HEK293 (cell line): Measurements from ENCODE around the gene ABCF2.

Experiments used
- GLI4 ChIP-seq: fragments of 450-650 bp; formaldehyde crosslinking; IDR thresholded peaks from 2 replicates; pipeline ENCODE4 v1.5.1; 2016; ENCODE audit warnings: missing biosample characterization, missing genetic modification characterization
- ZNF629 ChIP-seq: fragments of 450-650 bp; formaldehyde crosslinking; IDR thresholded peaks from 2 replicates; pipeline ENCODE4 v1.5.1; 2017; ENCODE audit warnings: missing biosample characterization, missing genetic modification characterization
- TF ChIP-seq, protein P1 (sequence below): fragments of 450-650 bp; formaldehyde crosslinking; IDR thresholded peaks from 2 replicates; pipeline ENCODE4 v1.5.1; 2016; ENCODE audit warnings: missing biosample characterization, missing genetic modification characterization
- TF ChIP-seq, protein P2 (sequence below): fragments of 450-650 bp; formaldehyde crosslinking; IDR thresholded peaks from 2 replicates; pipeline ENCODE4 v1.5.1; 2016; ENCODE audit warnings: missing biosample characterization, missing genetic modification characterization
- TF ChIP-seq, protein P3 (sequence below): fragments of 450-650 bp; formaldehyde crosslinking; IDR thresholded peaks from 2 replicates; pipeline ENCODE4 v1.5.1; 2016; ENCODE audit warnings: missing biosample characterization, missing genetic modification characterization

DNA sequence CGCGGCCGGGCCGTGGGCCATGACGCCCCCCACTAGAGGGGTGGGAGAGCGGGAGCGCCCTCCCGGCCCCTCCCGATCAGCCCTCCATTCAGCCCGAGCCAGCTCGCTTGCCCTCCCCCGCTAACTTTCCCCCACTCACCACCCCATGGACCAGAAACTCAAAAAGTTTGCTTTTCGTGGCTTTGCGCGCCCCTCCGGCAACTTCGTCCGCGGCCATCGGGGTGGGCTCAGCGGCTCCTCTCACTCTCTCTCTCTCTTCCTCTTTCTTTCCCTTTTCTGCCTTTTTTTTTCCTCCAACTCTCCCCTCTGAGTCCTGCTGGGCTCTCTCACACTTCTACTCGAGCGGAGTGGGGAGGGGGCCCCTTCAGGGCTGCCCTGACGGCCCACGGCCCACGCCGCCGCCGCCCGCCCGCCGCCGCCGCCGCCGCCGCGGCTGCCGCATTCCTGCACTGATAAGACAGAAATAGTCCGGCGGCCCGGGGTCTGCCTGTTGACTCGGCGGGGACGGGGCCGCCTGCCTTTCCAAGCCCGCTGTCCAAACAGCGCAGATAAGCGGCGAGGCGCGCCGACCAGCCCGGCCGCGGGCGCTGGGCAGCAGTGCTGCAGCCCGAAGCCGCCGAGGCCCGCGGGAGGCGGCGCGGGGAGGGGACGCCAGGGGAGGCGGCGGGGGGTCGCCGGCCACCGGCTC lies 21.5 kb upstream of the ABCF2 start, which contains the start of gene SMARCD3:
- TF ChIP-seq ZNF629 (tag by site-specific recombination) (no peak), GLI4 (tag by site-specific recombination) (0 out of 2 replicates have a peak, but pooled peaks have one; percentile 42)
- TF ChIP-seq, protein P1, sequence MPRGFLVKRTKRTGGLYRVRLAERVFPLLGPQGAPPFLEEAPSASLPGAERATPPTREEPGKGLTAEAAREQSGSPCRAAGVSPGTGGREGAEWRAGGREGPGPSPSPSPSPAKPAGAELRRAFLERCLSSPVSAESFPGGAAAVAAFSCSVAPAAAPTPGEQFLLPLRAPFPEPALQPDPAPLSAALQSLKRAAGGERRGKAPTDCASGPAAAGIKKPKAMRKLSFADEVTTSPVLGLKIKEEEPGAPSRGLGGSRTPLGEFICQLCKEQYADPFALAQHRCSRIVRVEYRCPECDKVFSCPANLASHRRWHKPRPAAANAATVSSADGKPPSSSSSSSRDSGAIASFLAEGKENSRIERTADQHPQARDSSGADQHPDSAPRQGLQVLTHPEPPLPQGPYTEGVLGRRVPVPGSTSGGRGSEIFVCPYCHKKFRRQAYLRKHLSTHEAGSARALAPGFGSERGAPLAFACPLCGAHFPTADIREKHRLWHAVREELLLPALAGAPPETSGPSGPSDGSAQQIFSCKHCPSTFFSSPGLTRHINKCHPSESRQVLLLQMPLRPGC (tag by site-specific recombination), result no peak
- TF ChIP-seq, protein P2, sequence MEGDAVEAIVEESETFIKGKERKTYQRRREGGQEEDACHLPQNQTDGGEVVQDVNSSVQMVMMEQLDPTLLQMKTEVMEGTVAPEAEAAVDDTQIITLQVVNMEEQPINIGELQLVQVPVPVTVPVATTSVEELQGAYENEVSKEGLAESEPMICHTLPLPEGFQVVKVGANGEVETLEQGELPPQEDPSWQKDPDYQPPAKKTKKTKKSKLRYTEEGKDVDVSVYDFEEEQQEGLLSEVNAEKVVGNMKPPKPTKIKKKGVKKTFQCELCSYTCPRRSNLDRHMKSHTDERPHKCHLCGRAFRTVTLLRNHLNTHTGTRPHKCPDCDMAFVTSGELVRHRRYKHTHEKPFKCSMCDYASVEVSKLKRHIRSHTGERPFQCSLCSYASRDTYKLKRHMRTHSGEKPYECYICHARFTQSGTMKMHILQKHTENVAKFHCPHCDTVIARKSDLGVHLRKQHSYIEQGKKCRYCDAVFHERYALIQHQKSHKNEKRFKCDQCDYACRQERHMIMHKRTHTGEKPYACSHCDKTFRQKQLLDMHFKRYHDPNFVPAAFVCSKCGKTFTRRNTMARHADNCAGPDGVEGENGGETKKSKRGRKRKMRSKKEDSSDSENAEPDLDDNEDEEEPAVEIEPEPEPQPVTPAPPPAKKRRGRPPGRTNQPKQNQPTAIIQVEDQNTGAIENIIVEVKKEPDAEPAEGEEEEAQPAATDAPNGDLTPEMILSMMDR, result peak; percentile 26; the same call in 1 of the 2 replicates
- TF ChIP-seq, protein P3, sequence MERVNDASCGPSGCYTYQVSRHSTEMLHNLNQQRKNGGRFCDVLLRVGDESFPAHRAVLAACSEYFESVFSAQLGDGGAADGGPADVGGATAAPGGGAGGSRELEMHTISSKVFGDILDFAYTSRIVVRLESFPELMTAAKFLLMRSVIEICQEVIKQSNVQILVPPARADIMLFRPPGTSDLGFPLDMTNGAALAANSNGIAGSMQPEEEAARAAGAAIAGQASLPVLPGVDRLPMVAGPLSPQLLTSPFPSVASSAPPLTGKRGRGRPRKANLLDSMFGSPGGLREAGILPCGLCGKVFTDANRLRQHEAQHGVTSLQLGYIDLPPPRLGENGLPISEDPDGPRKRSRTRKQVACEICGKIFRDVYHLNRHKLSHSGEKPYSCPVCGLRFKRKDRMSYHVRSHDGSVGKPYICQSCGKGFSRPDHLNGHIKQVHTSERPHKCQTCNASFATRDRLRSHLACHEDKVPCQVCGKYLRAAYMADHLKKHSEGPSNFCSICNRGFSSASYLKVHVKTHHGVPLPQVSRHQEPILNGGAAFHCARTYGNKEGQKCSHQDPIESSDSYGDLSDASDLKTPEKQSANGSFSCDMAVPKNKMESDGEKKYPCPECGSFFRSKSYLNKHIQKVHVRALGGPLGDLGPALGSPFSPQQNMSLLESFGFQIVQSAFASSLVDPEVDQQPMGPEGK (tag by site-specific recombination), result peak; percentile 85
